HepG2 (cell line): Measurements from ENCODE around the gene MTF1. TPM values are rescaled to one million over a fixed set of nuclear protein-coding genes. Genes with fewer than 3 reads are reported as not detected.

ENCODE experiments used
- DR1 ChIP-seq: sonication (generic); formaldehyde crosslinking; IDR thresholded peaks from 2 replicates; pipeline ENCODE4 v1.8.0; 2021; ENCODE audit warnings: mild to moderate bottlenecking, missing genetic modification reagents, inconsistent platforms
- ETV6 ChIP-seq: sonication (generic); formaldehyde crosslinking; conservative IDR thresholded peaks from 2 replicates; pipeline ENCODE4 v1.4.0; 2020; ENCODE audit warnings: missing genetic modification reagents
- FLYWCH1 ChIP-seq: sonication (generic); formaldehyde crosslinking; IDR thresholded peaks from 2 replicates; pipeline ENCODE4 v1.8.1; 2023; ENCODE audit warnings: mild to moderate bottlenecking, missing genetic modification reagents
- GABPB1 ChIP-seq: IDR thresholded peaks from 2 replicates; pipeline ENCODE4 v1.6.1; 2016; ENCODE audit warnings: mild to moderate bottlenecking, missing genetic modification reagents, moderate library complexity, missing compliant biosample characterization
- GLI4 ChIP-seq: sonication (generic); formaldehyde crosslinking; IDR thresholded peaks from 2 replicates; pipeline ENCODE4 v1.5.1; 2020; ENCODE audit warnings: missing genetic modification reagents, mild to moderate bottlenecking, moderate library complexity, borderline replicate concordance
- KAT2B ChIP-seq: fragments of 150-350 bp; IDR thresholded peaks from 2 replicates; pipeline ENCODE4 v1.6.1; 2014; ENCODE audit warnings: low read depth, low read length, borderline replicate concordance
- KDM4B ChIP-seq: sonication (generic); formaldehyde crosslinking; IDR thresholded peaks from 2 replicates; pipeline ENCODE4 v1.4.0; 2020; ENCODE audit warnings: missing genetic modification reagents
- MATR3 ChIP-seq: sonication (generic); formaldehyde crosslinking; IDR thresholded peaks from 2 replicates; pipeline ENCODE4 v1.4.0; 2020; ENCODE audit warnings: missing genetic modification reagents
- MTA3 ChIP-seq: sonication (generic); formaldehyde crosslinking; IDR thresholded peaks from 2 replicates; pipeline ENCODE4 v1.4.0; 2020; ENCODE audit warnings: missing genetic modification reagents
- ONECUT2 ChIP-seq: sonication (generic); formaldehyde crosslinking; IDR thresholded peaks from 2 replicates; pipeline ENCODE4 v1.4.0; 2020; ENCODE audit warnings: missing genetic modification reagents
- RFXANK ChIP-seq: IDR thresholded peaks from 2 replicates; pipeline ENCODE4 v1.6.1; 2016
- SP1 ChIP-seq, 2 experiments: fragments of 450-650 bp in 1 of 2; sonication (generic) in 1 of 2; formaldehyde crosslinking in 1 of 2; IDR thresholded peaks; 2 replicates each; pipeline versions ENCODE4 v1.4.0 to v1.6.1; 2016 to 2020; ENCODE audit warnings: missing genetic modification reagents in 1 of 2
- SYNCRIP ChIP-seq: fragments of 200-400 bp; formaldehyde crosslinking; IDR thresholded peaks from 2 replicates; pipeline ENCODE4 v1.6.1; 2018; ENCODE audit warnings: mild to moderate bottlenecking, low read depth, low read length; ENCODE audit not compliant: insufficient read depth
- TCF7 ChIP-seq: sonication (generic); IDR thresholded peaks from 2 replicates; pipeline ENCODE4 v1.6.1; 2016; ENCODE audit warnings: antibody characterized with exemption, low read depth
- THAP11 ChIP-seq: IDR thresholded peaks from 2 replicates; pipeline ENCODE4 v1.6.1; 2016; ENCODE audit warnings: missing biosample characterization, missing genetic modification reagents
- ZNF180 ChIP-seq: sonication (generic); formaldehyde crosslinking; IDR thresholded peaks from 2 replicates; pipeline ENCODE4 v1.4.0; 2020; ENCODE audit warnings: low read depth, missing genetic modification reagents, borderline replicate concordance
- ZNF343 ChIP-seq: sonication (generic); formaldehyde crosslinking; IDR thresholded peaks from 2 replicates; pipeline ENCODE4 v1.4.0; 2020; ENCODE audit warnings: mild to moderate bottlenecking, missing genetic modification reagents
- ZNF563 ChIP-seq: sonication (generic); formaldehyde crosslinking; IDR thresholded peaks from 2 replicates; pipeline ENCODE4 v1.8.0; 2022; ENCODE audit warnings: mild to moderate bottlenecking, moderate library complexity, missing genetic modification reagents
- ZNF644 ChIP-seq: IDR thresholded peaks from 2 replicates; pipeline ENCODE4 v1.6.1; 2016; ENCODE audit warnings: low read depth
- ZNF674 ChIP-seq: sonication (generic); formaldehyde crosslinking; IDR thresholded peaks from 2 replicates; pipeline ENCODE4 v1.5.0; 2020; ENCODE audit warnings: low read depth, mild to moderate bottlenecking, missing genetic modification reagents
- ZNF775 ChIP-seq: sonication (generic); formaldehyde crosslinking; IDR thresholded peaks from 2 replicates; pipeline ENCODE4 v1.4.0; 2020; ENCODE audit warnings: missing genetic modification reagents, mild to moderate bottlenecking, moderate library complexity, borderline replicate concordance
- ZNF841 ChIP-seq: sonication (generic); formaldehyde crosslinking; IDR thresholded peaks from 2 replicates; pipeline ENCODE4 v1.8.1; 2023; ENCODE audit warnings: missing genetic modification reagents, borderline replicate concordance
- polyA plus RNA-seq, 8 experiments: library from polyadenylated mRNA; depleted of rRNA in 3 of 8; stranded (reverse) in 7 of 8; unstranded in 1 of 8; fragments of >200 nt; fragmentation: Illumina TruSeq in 4 of 8; extraction: Trizol in 4 of 8; gene quantifications; 2 replicates each; pipeline versions ENCODE4 v1.2.1 to v1.2.3, GENCODE V29; 2011 to 2016; ENCODE audit warnings: low read depth in 4 of 8, missing spikeins in 1 of 8, mixed read lengths in 1 of 8; ENCODE audit not compliant: insufficient read depth in 1 of 8
- total RNA-seq, 5 experiments: library from RNA; depleted of rRNA; stranded (reverse); fragments of >200 nt; fragmentation: Illumina TruSeq; extraction: Trizol; gene quantifications; 2 replicates each; pipeline ENCODE4 v1.2.3, GENCODE V29; 2016; ENCODE audit warnings: low read depth in 1 of 5
- TF ChIP-seq, protein P1 (sequence below): sonication (generic); formaldehyde crosslinking; IDR thresholded peaks from 2 replicates; pipeline ENCODE4 v1.4.0; 2020; ENCODE audit warnings: missing genetic modification reagents, borderline replicate concordance
- TF ChIP-seq, protein P2 (sequence below): sonication (generic); formaldehyde crosslinking; IDR thresholded peaks from 2 replicates; pipeline ENCODE4 v1.4.0; 2020; ENCODE audit warnings: missing genetic modification reagents
- TF ChIP-seq, protein P3 (sequence below): IDR thresholded peaks from 2 replicates; pipeline ENCODE4 v1.6.1; 2012; ENCODE audit warnings: low read depth, low read length, improper control_type of control experiment

MTF1 gene
- total and polyA plus RNA-seq, 2 of the 13 experiments (the other 11 are each of a cell fraction or from before 2014, with no cell fraction given): 2.4 to 3.3 TPM

DNA sequence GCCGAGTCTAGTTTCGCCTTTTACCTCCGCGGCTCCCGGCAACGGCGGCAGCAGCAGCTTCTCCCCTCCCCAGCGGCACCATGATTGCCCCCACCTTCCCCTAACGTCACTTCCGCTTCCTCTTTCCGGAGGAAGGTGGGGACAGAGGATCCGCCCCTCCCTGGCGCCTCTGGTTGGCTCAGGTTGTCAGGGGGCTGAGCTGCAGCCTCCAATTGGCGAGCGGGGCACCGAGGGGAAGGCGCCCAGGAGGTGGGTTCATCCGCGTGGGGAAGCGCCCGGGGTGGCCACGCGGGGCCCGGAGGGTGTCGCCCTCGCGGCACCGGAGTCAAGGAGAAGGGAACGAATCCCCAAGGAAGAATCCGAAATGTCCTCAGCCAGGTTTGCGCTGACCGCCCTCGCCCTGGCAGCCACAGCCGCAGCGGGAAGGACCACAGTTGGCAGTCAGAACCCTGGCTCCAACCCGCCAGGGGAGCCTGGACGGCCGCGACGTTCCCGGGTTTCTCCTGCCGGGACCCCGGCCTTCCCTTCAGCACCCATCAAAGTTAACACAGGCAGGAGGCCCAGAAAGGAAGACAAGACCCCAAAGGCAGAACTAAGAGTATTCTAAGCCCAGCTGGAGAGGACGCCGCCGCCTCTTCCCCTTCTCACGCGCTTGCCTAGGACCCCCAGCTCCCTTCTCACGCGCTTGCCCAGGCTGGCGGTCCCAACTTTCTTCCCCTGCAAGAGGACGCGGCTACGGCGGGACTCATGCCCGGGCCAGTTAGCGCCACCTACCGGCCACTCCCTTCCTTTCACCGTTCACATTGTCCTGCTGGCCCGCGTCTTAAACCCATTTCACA, at the start of gene MTF1 (continued):
- peak; percentile 75; the same call in 1 of the 2 replicates for TF ChIP-seq GLI4 (CRISPR knock-in tag)
- TF ChIP-seq DR1 (CRISPR knock-in tag): no peak; the same call in 1 of the 2 replicates
- TF ChIP-seq ZNF180 (CRISPR knock-in tag): no peak
- no peak for TF ChIP-seq ZNF563 (CRISPR knock-in tag)
- TF ChIP-seq ZNF775 (CRISPR knock-in tag): no peak
- TF ChIP-seq THAP11 (CRISPR knock-in tag): peak; percentile 93
- TF ChIP-seq TCF7: no peak
- no peak for TF ChIP-seq ONECUT2 (CRISPR knock-in tag)
- TF ChIP-seq, protein P1, sequence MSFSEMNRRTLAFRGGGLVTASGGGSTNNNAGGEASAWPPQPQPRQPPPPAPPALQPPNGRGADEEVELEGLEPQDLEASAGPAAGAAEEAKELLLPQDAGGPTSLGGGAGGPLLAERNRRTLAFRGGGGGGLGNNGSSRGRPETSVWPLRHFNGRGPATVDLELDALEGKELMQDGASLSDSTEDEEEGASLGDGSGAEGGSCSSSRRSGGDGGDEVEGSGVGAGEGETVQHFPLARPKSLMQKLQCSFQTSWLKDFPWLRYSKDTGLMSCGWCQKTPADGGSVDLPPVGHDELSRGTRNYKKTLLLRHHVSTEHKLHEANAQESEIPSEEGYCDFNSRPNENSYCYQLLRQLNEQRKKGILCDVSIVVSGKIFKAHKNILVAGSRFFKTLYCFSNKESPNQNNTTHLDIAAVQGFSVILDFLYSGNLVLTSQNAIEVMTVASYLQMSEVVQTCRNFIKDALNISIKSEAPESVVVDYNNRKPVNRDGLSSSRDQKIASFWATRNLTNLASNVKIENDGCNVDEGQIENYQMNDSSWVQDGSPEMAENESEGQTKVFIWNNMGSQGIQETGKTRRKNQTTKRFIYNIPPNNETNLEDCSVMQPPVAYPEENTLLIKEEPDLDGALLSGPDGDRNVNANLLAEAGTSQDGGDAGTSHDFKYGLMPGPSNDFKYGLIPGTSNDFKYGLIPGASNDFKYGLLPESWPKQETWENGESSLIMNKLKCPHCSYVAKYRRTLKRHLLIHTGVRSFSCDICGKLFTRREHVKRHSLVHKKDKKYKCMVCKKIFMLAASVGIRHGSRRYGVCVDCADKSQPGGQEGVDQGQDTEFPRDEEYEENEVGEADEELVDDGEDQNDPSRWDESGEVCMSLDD (CRISPR knock-in tag): no peak
- 0 out of 2 replicates have a peak, but pooled peaks have one; percentile 35 for TF ChIP-seq ZNF343 (CRISPR knock-in tag)
- no peak for TF ChIP-seq ZNF644 (CRISPR knock-in tag)
- TF ChIP-seq MTA3 (CRISPR knock-in tag): no peak; the same call in 1 of the 2 replicates
- TF ChIP-seq, protein P2, sequence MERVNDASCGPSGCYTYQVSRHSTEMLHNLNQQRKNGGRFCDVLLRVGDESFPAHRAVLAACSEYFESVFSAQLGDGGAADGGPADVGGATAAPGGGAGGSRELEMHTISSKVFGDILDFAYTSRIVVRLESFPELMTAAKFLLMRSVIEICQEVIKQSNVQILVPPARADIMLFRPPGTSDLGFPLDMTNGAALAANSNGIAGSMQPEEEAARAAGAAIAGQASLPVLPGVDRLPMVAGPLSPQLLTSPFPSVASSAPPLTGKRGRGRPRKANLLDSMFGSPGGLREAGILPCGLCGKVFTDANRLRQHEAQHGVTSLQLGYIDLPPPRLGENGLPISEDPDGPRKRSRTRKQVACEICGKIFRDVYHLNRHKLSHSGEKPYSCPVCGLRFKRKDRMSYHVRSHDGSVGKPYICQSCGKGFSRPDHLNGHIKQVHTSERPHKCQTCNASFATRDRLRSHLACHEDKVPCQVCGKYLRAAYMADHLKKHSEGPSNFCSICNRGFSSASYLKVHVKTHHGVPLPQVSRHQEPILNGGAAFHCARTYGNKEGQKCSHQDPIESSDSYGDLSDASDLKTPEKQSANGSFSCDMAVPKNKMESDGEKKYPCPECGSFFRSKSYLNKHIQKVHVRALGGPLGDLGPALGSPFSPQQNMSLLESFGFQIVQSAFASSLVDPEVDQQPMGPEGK: peak; percentile 92
- TF ChIP-seq KDM4B (CRISPR knock-in tag): no peak
- TF ChIP-seq SP1 (IDR thresholded peaks at IDR 0.05): no peak
- TF ChIP-seq SP1 (CRISPR knock-in tag; IDR thresholded peaks at IDR 0.05): peak; percentile 68
- TF ChIP-seq, protein P3, sequence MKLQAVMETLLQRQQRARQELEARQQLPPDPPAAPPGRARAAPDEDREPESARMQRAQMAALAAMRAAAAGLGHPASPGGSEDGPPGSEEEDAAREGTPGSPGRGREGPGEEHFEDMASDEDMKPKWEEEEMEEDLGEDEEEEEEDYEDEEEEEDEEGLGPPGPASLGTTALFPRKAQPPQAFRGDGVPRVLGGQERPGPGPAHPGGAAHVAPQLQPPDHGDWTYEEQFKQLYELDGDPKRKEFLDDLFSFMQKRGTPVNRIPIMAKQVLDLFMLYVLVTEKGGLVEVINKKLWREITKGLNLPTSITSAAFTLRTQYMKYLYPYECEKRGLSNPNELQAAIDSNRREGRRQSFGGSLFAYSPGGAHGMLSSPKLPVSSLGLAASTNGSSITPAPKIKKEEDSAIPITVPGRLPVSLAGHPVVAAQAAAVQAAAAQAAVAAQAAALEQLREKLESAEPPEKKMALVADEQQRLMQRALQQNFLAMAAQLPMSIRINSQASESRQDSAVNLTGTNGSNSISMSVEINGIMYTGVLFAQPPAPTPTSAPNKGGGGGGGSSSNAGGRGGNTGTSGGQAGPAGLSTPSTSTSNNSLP: no peak
- no peak for TF ChIP-seq MATR3 (CRISPR knock-in tag)
- TF ChIP-seq RFXANK (CRISPR knock-in tag): no peak
- TF ChIP-seq ZNF841: no peak
- TF ChIP-seq ETV6 (CRISPR knock-in tag): no peak
- TF ChIP-seq FLYWCH1 (CRISPR knock-in tag): 0 out of 2 replicates have a peak, but pooled peaks have one; percentile 9
- peak; percentile 99 for TF ChIP-seq GABPB1 (CRISPR knock-in tag)
- TF ChIP-seq ZNF674 (CRISPR knock-in tag): no peak
- TF ChIP-seq KAT2B: no peak
- TF ChIP-seq SYNCRIP: no peak
